ENCODE data around the gene RUVBL2.

RUVBL2 gene

GRCh38 chr19:48993175-48994034 lies at the start of gene RUVBL2, which contains the start of gene GYS1:
Gene RUVBL2, plus strand, starts transcription at chr19:48993887. Its CDS starts 25 bp downstream, at chr19:48993912.
Gene GYS1, minus strand, starts transcription at chr19:48993309. Its CDS starts 197 bp downstream, at chr19:48993112.
- DNase-seq, result peak; percentile 96 to 100 (median 100)

DNA sequence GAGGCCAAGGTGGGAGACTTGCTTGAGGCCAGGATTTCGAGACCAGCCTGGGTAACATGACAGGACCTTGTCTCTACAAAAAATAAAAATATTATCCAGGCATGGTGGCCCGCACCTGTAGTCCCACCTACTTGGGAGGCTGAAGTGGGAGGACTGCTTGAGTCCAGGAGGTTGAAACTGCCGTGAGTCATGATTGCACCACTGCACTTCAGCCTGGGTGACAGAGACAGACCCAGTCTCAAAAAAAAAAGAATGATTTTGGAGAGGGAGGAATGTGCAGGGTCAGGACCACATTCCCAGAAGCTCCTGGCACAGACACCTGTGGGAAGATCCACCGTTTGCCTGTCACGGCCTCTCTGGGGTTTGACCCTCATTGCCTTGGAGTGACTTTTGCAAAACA lies 48.3 kb upstream of the RUVBL2 start:
- no peak for DNase-seq

GRCh38 chr19:48945817-48946216 lies 47.9 kb upstream of the RUVBL2 start:
- no peak for DNase-seq

GRCh38 chr19:48946463-48947257 lies 47.0 kb upstream of the RUVBL2 start:
- no peak for DNase-seq

GRCh38 chr19:48947258-48947542 lies 46.5 kb upstream of the RUVBL2 start:
- DNase-seq, result no peak

DNA sequence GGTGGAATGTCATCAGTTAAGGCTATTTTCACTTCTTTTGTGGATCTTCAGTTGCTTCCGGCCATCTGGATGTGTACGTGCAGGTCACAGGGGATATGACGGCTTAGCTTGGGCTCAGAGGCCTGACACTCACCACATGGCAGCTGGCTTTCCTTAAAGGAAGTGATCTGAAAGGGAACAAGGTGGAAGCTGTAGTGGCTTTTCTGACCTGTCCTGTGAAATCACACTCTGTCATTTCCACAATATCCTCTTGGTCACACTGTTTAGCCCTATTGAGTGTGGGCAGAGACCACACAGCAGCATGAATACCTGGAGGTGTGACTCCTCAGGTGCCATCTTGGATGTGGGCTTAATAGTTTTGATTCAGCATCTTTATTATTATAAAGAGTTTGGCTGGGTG lies 43.5 kb upstream of the RUVBL2 start:
- DNase-seq, result no peak

GRCh38 chr19:48950830-48951519 lies 42.7 kb upstream of the RUVBL2 start:
- DNase-seq, result no peak

DNA sequence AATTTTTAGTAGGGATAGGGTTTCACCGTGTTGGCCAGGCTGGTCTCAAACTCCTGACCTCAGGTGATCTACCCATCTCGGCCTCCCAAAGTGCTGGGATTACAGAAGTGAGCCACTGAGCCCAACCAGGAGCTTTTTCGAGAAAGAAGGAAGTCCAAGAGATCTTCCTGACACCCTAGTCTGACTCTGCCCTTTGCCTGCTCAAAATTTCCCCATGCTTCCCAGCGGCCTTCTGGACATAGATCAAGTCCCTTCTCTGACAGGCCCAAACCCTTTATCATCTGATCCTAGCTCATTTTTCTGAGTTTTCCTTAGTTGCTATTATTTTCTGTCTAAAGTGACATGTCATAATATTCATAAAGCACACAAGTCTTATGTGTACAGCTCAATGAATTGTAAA lies 40.5 kb upstream of the RUVBL2 start:
- no peak for DNase-seq

- no peak for DNase-seq
Observed at GRCh38 chr19:48953990-48954594, 39.6 kb upstream of the RUVBL2 start.

DNA sequence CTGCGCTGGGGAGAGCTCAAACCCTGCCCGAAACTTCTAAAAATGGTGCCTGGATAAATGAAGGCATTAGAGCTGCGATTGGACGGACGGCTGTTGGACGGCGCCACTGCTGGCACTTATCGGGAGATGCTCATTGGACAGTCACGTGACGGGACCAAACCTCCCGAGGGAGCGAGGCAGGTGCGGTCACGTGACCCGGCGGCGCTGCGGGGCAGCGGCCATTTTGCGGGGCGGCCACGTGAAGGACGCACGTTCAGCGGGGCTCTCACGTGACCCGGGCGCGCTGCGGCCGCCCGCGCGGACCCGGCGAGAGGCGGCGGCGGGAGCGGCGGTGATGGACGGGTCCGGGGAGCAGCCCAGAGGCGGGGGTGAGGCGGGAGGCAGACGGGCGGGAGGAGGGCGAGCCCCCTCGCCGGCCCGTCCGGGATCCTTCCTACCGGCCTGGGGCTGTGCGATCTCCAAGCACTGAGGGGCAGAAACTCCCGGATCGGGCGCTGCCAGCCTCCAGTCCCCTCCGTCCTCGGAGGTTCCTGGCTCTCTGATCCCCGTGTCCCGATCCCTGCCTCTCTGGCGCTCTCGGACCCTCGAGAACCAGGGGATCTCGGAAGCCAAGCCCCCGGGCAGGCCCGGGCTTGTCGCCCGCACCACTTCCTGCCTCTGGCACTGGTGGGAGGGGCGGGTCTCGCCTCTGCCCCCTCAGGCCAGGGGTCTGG lies 38.9 kb upstream of the RUVBL2 start, which contains the start of gene BAX:
Gene BAX (plus strand): TSS at position 281 of the 713 bp plus-strand sequence. CDS start 54 bp downstream, at position 335.
- peak; percentile 64 to 96 (median 88) for DNase-seq

DNA sequence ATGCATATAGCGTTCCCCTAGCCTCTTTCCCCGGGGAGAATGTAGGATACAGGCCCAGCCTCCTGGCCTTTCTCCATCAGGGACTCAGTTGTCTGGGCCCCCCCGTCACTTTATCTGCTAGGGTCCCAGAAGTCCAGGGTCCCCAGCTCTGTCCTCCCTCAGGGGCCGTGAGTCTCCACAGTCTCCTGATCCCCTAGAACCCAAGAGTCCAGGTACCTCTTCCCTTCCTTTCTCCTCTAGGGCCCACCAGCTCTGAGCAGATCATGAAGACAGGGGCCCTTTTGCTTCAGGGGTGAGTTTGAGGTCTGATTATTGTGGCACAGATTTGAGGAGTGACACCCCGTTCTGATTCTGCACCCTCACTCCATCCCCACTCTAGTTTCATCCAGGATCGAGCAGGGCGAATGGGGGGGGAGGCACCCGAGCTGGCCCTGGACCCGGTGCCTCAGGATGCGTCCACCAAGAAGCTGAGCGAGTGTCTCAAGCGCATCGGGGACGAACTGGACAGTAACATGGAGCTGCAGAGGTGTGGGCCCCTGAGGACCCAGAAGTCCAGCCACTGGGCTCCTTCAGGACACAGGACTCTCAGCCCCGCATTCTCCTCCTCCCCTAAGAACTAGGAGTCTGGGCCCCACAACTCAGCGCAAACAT lies 38.3 kb upstream of the RUVBL2 start:
- no peak for DNase-seq

- no peak for DNase-seq
Observed at GRCh38 chr19:48958006-48958405, 35.7 kb upstream of the RUVBL2 start.

- no peak for DNase-seq
Observed at GRCh38 chr19:48959341-48960239, 34.1 kb upstream of the RUVBL2 start.

DNA sequence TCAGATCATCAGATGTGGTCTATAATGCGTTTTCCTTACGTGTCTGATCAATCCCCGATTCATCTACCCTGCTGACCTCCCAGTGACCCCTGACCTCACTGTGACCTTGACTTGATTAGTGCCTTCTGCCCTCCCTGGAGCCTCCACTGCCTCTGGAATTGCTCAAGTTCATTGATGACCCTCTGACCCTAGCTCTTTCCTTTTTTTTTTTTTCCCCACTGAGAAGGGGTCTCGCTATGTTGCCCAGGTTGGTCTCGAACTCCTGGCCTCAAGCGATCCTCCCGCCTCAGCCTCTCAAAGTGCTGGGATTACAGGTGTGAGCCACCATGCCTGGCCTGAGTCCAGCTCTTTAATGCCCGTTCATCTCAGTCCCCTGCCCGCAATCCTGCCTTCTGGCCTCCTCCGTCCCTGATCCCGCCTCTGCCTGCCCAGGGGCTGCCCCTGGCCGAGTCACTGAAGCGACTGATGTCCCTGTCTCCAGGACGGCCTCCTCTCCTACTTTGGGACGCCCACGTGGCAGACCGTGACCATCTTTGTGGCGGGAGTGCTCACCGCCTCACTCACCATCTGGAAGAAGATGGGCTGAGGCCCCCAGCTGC lies 32.5 kb upstream of the RUVBL2 start:
- DNase-seq, result no peak

DNA sequence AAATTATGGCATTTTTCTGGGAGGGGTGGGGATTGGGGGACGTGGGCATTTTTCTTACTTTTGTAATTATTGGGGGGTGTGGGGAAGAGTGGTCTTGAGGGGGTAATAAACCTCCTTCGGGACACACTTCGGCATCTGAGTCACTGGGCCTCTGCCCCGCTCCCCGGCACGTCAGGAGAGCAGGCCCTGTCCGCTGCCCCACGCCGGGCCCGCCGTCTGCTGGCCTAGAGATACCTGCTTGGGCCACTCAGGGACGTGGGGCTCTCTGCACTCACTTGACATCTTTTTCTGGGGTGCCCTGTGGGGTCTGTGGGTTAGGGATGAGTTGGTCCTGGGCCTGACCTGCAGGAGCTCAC lies 32.0 kb upstream of the RUVBL2 start:
- no peak for DNase-seq

GRCh38 chr19:48962029-48962848 lies 31.4 kb upstream of the RUVBL2 start:
- peak in 6 of 14 donors; percentile 6 to 44 (median 26) for DNase-seq

DNA sequence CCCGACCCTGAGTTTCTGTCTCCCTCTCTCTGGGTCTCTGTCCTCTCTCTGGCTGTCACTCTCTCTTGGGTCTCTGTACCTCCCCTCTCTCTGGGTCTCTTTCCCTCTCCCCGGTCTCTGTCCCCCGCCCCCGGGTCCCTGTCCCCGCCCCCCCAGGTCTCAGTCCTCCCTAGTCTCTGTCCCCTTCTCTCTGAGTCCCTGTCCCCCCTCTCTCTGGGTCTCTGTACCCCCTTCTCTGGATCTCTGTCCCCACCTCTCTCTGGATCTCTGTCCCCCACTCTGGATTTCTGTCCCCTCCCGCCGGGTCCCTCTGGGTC lies 30.9 kb upstream of the RUVBL2 start:
- DNase-seq, result no peak

DNA sequence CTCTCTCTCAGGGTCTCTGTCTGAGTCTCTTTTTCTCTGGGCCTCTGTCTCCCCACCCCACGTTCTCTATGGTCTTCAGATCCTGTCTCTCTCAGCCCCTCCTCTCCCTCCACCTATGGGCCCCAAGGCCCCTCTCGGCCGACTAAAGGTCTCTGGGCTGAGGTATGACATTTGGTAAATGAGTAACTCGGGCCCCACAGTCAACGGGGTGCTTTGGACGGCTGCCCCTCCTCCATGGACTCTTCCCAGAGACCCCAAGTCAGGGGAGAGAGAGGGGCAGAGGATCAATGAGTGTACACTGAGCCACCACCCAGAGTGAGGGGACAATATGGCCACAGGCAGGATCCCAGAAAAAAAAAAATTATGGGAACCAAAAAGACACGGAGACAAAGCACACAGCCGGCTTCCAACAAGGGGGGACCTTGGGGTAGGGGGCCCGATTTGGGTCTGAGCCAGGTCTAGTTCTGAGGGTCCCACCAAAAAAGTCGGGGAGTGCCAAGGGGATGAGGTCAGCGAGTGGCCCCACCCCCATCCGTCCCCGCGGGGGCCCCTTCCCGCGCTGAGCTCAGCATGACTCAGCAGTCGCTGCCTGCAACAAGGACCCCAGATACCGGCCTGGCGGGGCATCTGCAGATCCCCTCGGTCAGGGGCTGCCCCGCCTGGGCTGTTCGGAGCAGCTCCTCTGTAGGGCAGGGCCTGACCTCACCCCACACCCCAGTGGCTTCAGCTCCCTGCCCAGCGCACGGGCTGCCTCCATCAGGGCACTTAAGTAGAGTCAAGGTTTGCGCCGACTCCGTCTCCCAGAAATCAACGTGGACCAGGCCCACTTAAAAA lies 30.1 kb upstream of the RUVBL2 start:
- DNase-seq, result peak in 13 of 14 donors; percentile 17 to 80 (median 67)

All from C1 segment of cervical spinal cord (tissue), 14 donors.